Progenitor cell of endocrine pancreas (in vitro differentiated cells): ENCODE results near the gene SETBP1. TPM values are rescaled to one million over a fixed set of nuclear protein-coding genes. Genes with fewer than 3 reads are reported as not detected.

Experiments used
- DNase-seq: peaks from one replicate; pipeline ENCODE4 v3.0.0; 2021; ENCODE audit warnings: low spot score; ENCODE audit not compliant: unreplicated experiment
- H3K27ac Mint-ChIP-seq: 2 replicates; pipeline ENCODE4 v1.8.0; 2021; ENCODE audit warnings: mild to moderate bottlenecking, moderate library complexity, mixed read lengths
- H3K27me3 Mint-ChIP-seq: 2 replicates; pipeline ENCODE4 v1.8.0; 2021; ENCODE audit warnings: mixed read lengths
- H3K36me3 Mint-ChIP-seq: 2 replicates; pipeline ENCODE4 v1.8.0; 2022; ENCODE audit warnings: mixed read lengths; ENCODE audit not compliant: insufficient read depth
- H3K4me1 Mint-ChIP-seq: 2 replicates; pipeline ENCODE4 v1.8.0; 2021; ENCODE audit warnings: low read depth, mixed read lengths
- H3K4me3 Mint-ChIP-seq: 2 replicates; pipeline ENCODE4 v1.8.0; 2021; ENCODE audit warnings: low read depth, mild to moderate bottlenecking, moderate library complexity, mixed read lengths
- H3K9me3 Mint-ChIP-seq: 2 replicates; pipeline ENCODE4 v1.8.0; 2021; ENCODE audit warnings: low read depth, mixed read lengths
- CTCF ChIP-seq: fragments of 200-600 bp; sonication (generic); IDR thresholded peaks from one replicate; pipeline ENCODE4 v1.5.0; 2021; ENCODE audit warnings: antibody characterized with exemption, mild to moderate bottlenecking; ENCODE audit not compliant: unreplicated experiment
- total RNA-seq: library from RNA; stranded (reverse); gene quantifications from 2 replicates; pipeline ENCODE4 v1.2.1, GENCODE V29; 2021

SETBP1 gene
- total RNA-seq, 1 donor from 2014 or later, result 30.8 TPM

DNA sequence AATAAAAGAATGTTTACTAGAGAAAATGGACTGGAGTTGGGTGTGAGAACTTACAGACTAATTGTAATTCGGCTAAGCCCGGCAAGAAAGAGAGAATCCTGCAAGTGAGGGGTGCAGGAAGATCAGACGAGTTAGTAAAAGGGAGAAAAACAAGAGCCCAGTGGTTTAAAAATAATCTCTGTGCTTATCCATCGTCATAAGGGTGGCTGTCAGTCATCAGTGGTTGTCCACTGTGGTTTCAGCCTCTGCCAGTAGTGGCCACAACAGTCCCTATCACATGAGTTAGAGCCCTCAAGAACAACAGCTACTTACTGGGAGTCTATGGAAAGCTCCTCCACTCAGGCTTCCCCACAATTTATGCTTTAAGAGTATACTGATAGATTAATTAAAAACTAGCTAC, 239.8 kb downstream of the SETBP1 start:
- Mint-ChIP-seq H3K27ac (no peak overlapping the region), H3K4me1 (peaks cover 20% of the 10 kb centered on the region), H3K27me3 (no peaks in the 10 kb centered on the region), H3K36me3 (no peaks in the 10 kb centered on the region), H3K9me3 (no peaks in the 10 kb centered on the region), H3K4me3 (no peak overlapping the region)
- no peak for TF ChIP-seq CTCF
- no peak for DNase-seq

GRCh38 chr18:44921974-44922373, 241.3 kb downstream of the SETBP1 start:
- H3K27me3 Mint-ChIP-seq, result no peaks in the 10 kb centered on the region
- no peak overlapping the region for H3K4me3 Mint-ChIP-seq
- no peak for DNase-seq
- H3K9me3 Mint-ChIP-seq, result no peaks in the 10 kb centered on the region
- peaks cover 11% of the 10 kb centered on the region for H3K4me1 Mint-ChIP-seq
- H3K27ac Mint-ChIP-seq, result no peak overlapping the region
- no peaks in the 10 kb centered on the region for H3K36me3 Mint-ChIP-seq
- no peak for TF ChIP-seq CTCF

- H3K36me3 Mint-ChIP-seq, result no peaks in the 10 kb centered on the region
- peaks cover 5% of the 10 kb centered on the region for H3K4me1 Mint-ChIP-seq
- no peak overlapping the region for H3K4me3 Mint-ChIP-seq
- H3K9me3 Mint-ChIP-seq, result no peaks in the 10 kb centered on the region
- no peak overlapping the region for H3K27ac Mint-ChIP-seq
- TF ChIP-seq CTCF, result no peak
- DNase-seq, result no peak
- no peaks in the 10 kb centered on the region for H3K27me3 Mint-ChIP-seq
Observed at GRCh38 chr18:44922968-44923367, 242.3 kb downstream of the SETBP1 start.

- no peak for DNase-seq
- no peaks in the 10 kb centered on the region for H3K4me1 Mint-ChIP-seq
- H3K9me3 Mint-ChIP-seq, result peaks cover 3% of the 10 kb centered on the region
- H3K27ac Mint-ChIP-seq, result no peak overlapping the region
- no peak for TF ChIP-seq CTCF
- H3K27me3 Mint-ChIP-seq, result no peaks in the 10 kb centered on the region
- H3K36me3 Mint-ChIP-seq, result peaks cover 3% of the 10 kb centered on the region
- H3K4me3 Mint-ChIP-seq, result no peak overlapping the region
Observed at GRCh38 chr18:44924785-44925499, 244.3 kb downstream of the SETBP1 start.

- Mint-ChIP-seq H3K4me3 (no peak overlapping the region), H3K27me3 (no peaks in the 10 kb centered on the region), H3K36me3 (peaks cover 10% of the 10 kb centered on the region), H3K27ac (no peak overlapping the region), H3K9me3 (peaks cover 17% of the 10 kb centered on the region), H3K4me1 (no peaks in the 10 kb centered on the region)
- DNase-seq, result no peak
- no peak for TF ChIP-seq CTCF
Observed at GRCh38 chr18:44927127-44927849, 246.6 kb downstream of the SETBP1 start.
